ENCODE data around the gene ITPKB. TPM values are rescaled to one million over a fixed set of nuclear protein-coding genes. Genes with fewer than 3 reads are reported as not detected.

Gene ITPKB
- total RNA-seq, 1 donor from 2014 or later: 10.5 TPM

GRCh38 chr1:226692823-226693222, 46.3 kb downstream of the ITPKB start:
- intact Hi-C loops (cut with DNase I): no loop called here
- no peak for DNase-seq (ENCODE audit: low spot score)

GRCh38 chr1:226692051-226692792, 46.9 kb downstream of the ITPKB start:
- DNase-seq (ENCODE audit: low spot score): no peak
- intact Hi-C loops (cut with DNase I): no loop called here

GRCh38 chr1:226691247-226691646, 47.8 kb downstream of the ITPKB start:
- intact Hi-C loops (cut with DNase I): no loop called here
- no peak for DNase-seq (ENCODE audit: low spot score)

GRCh38 chr1:226690460-226690982, 48.6 kb downstream of the ITPKB start:
- intact Hi-C loops (cut with DNase I): no loop called here
- no peak for DNase-seq (ENCODE audit: low spot score)

- intact Hi-C loops (cut with DNase I): no loop called here
- DNase-seq (ENCODE audit: low spot score): no peak
Measured at GRCh38 chr1:226688808-226689207, 50.3 kb downstream of the ITPKB start.

GRCh38 chr1:226688056-226688748, 50.9 kb downstream of the ITPKB start:
- no peak for DNase-seq (ENCODE audit: low spot score)
- intact Hi-C loops (cut with DNase I): no loop called here

- DNase-seq (ENCODE audit: low spot score): no peak
- intact Hi-C loops (cut with DNase I): loop anchor here (2.0 kb wide), 1 partner anchor 53 kb away; no protein-coding TSS in a partner anchor
Measured at GRCh38 chr1:226687426-226687825, 51.7 kb downstream of the ITPKB start.

- DNase-seq (ENCODE audit: low spot score): no peak
- intact Hi-C loops (cut with DNase I): loop anchor here (2.0 kb wide), 1 partner anchor 52 kb away; no protein-coding TSS in a partner anchor
Measured at GRCh38 chr1:226686440-226687425, 52.3 kb downstream of the ITPKB start.

- no peak for DNase-seq (ENCODE audit: low spot score)
- intact Hi-C loops (cut with DNase I): no loop called here
Measured at GRCh38 chr1:226685196-226685820, 53.8 kb downstream of the ITPKB start.

- intact Hi-C loops (cut with DNase I): no loop called here
- no peak for DNase-seq (ENCODE audit: low spot score)
Measured at GRCh38 chr1:226684026-226684425, 55.1 kb downstream of the ITPKB start.

GRCh38 chr1:226682871-226683814, 55.9 kb downstream of the ITPKB start:
- intact Hi-C loops (cut with DNase I): no loop called here

GRCh38 chr1:226681652-226682493, 57.2 kb downstream of the ITPKB start:
- intact Hi-C loops (cut with DNase I): no loop called here

More at GRCh38 chr1:226682871-226683814, 55.9 kb downstream of the ITPKB start:
- DNase-seq (ENCODE audit: low spot score): no peak

GRCh38 chr1:226680653-226681052, 58.4 kb downstream of the ITPKB start:
- intact Hi-C loops (cut with DNase I): no loop called here
- no peak for DNase-seq (ENCODE audit: low spot score)

More at GRCh38 chr1:226681652-226682493, 57.2 kb downstream of the ITPKB start:
- no peak for DNase-seq (ENCODE audit: low spot score)

- peak; percentile 95 for DNase-seq (ENCODE audit: low spot score)
- intact Hi-C loops (cut with DNase I): no loop called here
Measured at GRCh38 chr1:226679853-226680516, 59.1 kb downstream of the ITPKB start.

- no peak for DNase-seq (ENCODE audit: low spot score)
- intact Hi-C loops (cut with DNase I): no loop called here
Measured at GRCh38 chr1:226679262-226679661, 59.8 kb downstream of the ITPKB start.

GRCh38 chr1:226678701-226679100, 60.4 kb downstream of the ITPKB start:
- DNase-seq (ENCODE audit: low spot score): no peak
- intact Hi-C loops (cut with DNase I): no loop called here

- DNase-seq (ENCODE audit: low spot score): no peak
- intact Hi-C loops (cut with DNase I): no loop called here
Measured at GRCh38 chr1:226678251-226678650, 60.8 kb downstream of the ITPKB start.
